ENCODE data around the gene ZNF575.

The ZNF575 gene

GRCh38 chr19:43555185-43555770 is 22.3 kb downstream of the ZNF575 start:
- DNase-seq (ENCODE audit: low read depth): peak; percentile 77
- 0 out of 2 replicates have a peak, but pooled peaks have one; percentile 26 for TF ChIP-seq MYC (IDR thresholded peaks at IDR 0.05; ENCODE audit: low read depth, low read length)
- TF ChIP-seq POLR2A (IDR thresholded peaks at IDR 0.05; ENCODE audit: extremely low read depth, insufficient read length): no peak
- TF ChIP-seq, protein P1, sequence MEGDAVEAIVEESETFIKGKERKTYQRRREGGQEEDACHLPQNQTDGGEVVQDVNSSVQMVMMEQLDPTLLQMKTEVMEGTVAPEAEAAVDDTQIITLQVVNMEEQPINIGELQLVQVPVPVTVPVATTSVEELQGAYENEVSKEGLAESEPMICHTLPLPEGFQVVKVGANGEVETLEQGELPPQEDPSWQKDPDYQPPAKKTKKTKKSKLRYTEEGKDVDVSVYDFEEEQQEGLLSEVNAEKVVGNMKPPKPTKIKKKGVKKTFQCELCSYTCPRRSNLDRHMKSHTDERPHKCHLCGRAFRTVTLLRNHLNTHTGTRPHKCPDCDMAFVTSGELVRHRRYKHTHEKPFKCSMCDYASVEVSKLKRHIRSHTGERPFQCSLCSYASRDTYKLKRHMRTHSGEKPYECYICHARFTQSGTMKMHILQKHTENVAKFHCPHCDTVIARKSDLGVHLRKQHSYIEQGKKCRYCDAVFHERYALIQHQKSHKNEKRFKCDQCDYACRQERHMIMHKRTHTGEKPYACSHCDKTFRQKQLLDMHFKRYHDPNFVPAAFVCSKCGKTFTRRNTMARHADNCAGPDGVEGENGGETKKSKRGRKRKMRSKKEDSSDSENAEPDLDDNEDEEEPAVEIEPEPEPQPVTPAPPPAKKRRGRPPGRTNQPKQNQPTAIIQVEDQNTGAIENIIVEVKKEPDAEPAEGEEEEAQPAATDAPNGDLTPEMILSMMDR (IDR thresholded peaks at IDR 0.05; ENCODE audit: low read depth, low read length): peak; percentile 73
- no peak; the same call in 1 of the 2 replicates for TF ChIP-seq MAX (IDR thresholded peaks at IDR 0.05; ENCODE audit: low read depth, low read length)
- no peak overlapping the region for H3K4me3 ChIP-seq (ENCODE audit: low read depth, low read length)

DNA sequence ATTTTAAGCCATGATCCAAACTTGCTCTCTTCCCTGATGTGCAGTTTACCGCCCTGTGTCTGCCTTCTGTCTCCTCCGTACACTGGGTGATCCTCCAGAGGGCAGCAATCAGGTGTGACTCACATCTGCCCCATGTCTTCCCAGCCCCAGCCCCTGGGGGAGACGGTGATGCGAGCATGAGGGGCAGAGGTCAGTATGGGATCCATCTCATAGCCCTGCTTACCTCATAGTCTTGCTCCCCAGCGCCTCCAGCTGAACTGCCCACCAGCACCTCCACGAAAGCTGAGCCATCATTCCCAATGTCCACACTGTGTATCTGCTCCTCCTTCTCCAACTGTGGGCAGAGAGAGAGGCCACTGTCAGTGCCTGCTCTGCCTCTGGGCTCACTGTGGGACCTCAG is 27.7 kb downstream of the ZNF575 start:
- no peak overlapping the region for H3K4me3 ChIP-seq (ENCODE audit: low read depth, low read length)
- TF ChIP-seq, protein P1 (IDR thresholded peaks at IDR 0.05; ENCODE audit: low read depth, low read length): peak; percentile 24
- no peak for TF ChIP-seq MYC (IDR thresholded peaks at IDR 0.05; ENCODE audit: low read depth, low read length)
- DNase-seq (ENCODE audit: low read depth): peak; percentile 67

GRCh38 chr19:43561139-43561970 is 28.4 kb downstream of the ZNF575 start:
- H3K4me3 ChIP-seq (ENCODE audit: low read depth, low read length): no peak overlapping the region
- TF ChIP-seq MAX (IDR thresholded peaks at IDR 0.05; ENCODE audit: low read depth, low read length) (no peak), POLR2A (IDR thresholded peaks at IDR 0.05; ENCODE audit: extremely low read depth, insufficient read length) (no peak), MYC (IDR thresholded peaks at IDR 0.05; ENCODE audit: low read depth, low read length) (no peak)
- TF ChIP-seq, protein P1 (IDR thresholded peaks at IDR 0.05; ENCODE audit: low read depth, low read length): no peak
- DNase-seq (ENCODE audit: low read depth): no peak

- DNase-seq (ENCODE audit: low read depth): no peak
- TF ChIP-seq MAX (IDR thresholded peaks at IDR 0.05; ENCODE audit: low read depth, low read length) (no peak), MYC (IDR thresholded peaks at IDR 0.05; ENCODE audit: low read depth, low read length) (no peak), POLR2A (IDR thresholded peaks at IDR 0.05; ENCODE audit: extremely low read depth, insufficient read length) (no peak)
- no peak overlapping the region for H3K4me3 ChIP-seq (ENCODE audit: low read depth, low read length)
These were observed 29.3 kb downstream of the ZNF575 start for GRCh38 chr19:43562226-43562697.

DNA sequence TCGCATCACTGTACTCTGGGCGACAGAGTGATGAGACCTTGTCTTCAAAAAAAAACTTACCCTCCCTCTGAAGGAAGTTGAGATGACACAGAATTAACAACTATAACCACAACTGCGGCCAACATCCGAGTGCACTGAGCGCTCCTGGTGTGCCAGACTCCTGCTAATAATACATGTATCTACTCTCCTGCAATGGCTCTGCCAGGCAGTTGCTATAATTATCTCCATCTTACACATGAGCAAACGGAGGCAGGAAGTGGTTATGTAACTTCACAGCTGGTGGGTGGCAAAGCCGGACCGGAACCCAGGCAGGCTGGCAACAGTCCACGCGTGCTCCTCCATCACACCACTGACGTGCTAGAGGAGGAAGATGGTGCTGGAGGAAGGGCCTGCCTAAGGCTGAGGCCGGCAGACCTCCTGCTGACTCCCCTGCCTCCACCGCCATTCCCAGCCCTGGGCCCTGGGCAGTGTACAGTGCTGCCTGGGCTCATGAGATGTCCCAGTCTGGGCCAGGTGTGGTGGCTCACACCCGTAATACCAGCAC is 29.8 kb downstream of the ZNF575 start:
- DNase-seq (ENCODE audit: low read depth): peak; percentile 94
- TF ChIP-seq MYC (IDR thresholded peaks at IDR 0.05; ENCODE audit: low read depth, low read length) (peak; percentile 75; the same call in 1 of the 2 replicates), MAX (IDR thresholded peaks at IDR 0.05; ENCODE audit: low read depth, low read length) (peak; percentile 79)
- TF ChIP-seq, protein P1 (IDR thresholded peaks at IDR 0.05; ENCODE audit: low read depth, low read length): no peak
- no peak overlapping the region for H3K4me3 ChIP-seq (ENCODE audit: low read depth, low read length)

Measured in NB4 (cell line).